Left renal pelvis (tissue), 4 donors: ENCODE data around the gene SEMA4A. TPM values are rescaled to one million over a fixed set of nuclear protein-coding genes. Genes with fewer than 3 reads are reported as not detected.
"Not testable (repeated sequence)": the region's sequence is repeated elsewhere in the genome, so short reads cannot be mapped to it uniquely, and the experiment has no call there.

Experiments
- DNase-seq, 4 donors: peaks; one replicate each; pipeline ENCODE4 v3.0.0-alpha.2; 2013; ENCODE audit warnings: low read depth in 4 of 4, low spot score in 3 of 4
- polyA plus RNA-seq, 4 donors: library from polyadenylated mRNA; unstranded; fragments of 120-200 nt; gene quantifications; one replicate each; pipeline ENCODE4 v1.2.1, GENCODE V29; 2013; ENCODE audit not compliant: insufficient read length in 4 of 4

The SEMA4A gene
- polyA plus RNA-seq, 4 donors: 2.5 to 26.8 (median 22.4) TPM

GRCh38 chr1:156118177-156118868 is 35.1 kb upstream of the SEMA4A start:
- no peak for DNase-seq

- DNase-seq: no peak
Measured at GRCh38 chr1:156119503-156120209, 33.7 kb upstream of the SEMA4A start.

GRCh38 chr1:156120318-156120717 is 33.1 kb upstream of the SEMA4A start:
- no peak for DNase-seq

- DNase-seq: not testable (repeated sequence)
Measured at GRCh38 chr1:156121005-156121404, 32.4 kb upstream of the SEMA4A start.

- no peak for DNase-seq
Measured at GRCh38 chr1:156121457-156121856, 31.9 kb upstream of the SEMA4A start.

GRCh38 chr1:156122086-156122485 is 31.3 kb upstream of the SEMA4A start:
- DNase-seq: no peak

GRCh38 chr1:156122519-156123355 is 30.6 kb upstream of the SEMA4A start:
- no peak for DNase-seq

- DNase-seq: no peak
Measured at GRCh38 chr1:156123356-156124196, 29.8 kb upstream of the SEMA4A start.

GRCh38 chr1:156124557-156125483 is 28.6 kb upstream of the SEMA4A start:
- no peak for DNase-seq

GRCh38 chr1:156125544-156125943 is 27.8 kb upstream of the SEMA4A start:
- not testable (repeated sequence) for DNase-seq

GRCh38 chr1:156126043-156126629 is 27.2 kb upstream of the SEMA4A start:
- DNase-seq: no peak

GRCh38 chr1:156126630-156127534 is 26.5 kb upstream of the SEMA4A start:
- DNase-seq: no peak

- no peak for DNase-seq
Measured at GRCh38 chr1:156128308-156128653, 25.1 kb upstream of the SEMA4A start.

- DNase-seq: no peak
Measured at GRCh38 chr1:156128654-156129597, 24.5 kb upstream of the SEMA4A start.

GRCh38 chr1:156129687-156130577 is 23.5 kb upstream of the SEMA4A start:
- no peak for DNase-seq

GRCh38 chr1:156130578-156130942 is 22.8 kb upstream of the SEMA4A start:
- DNase-seq: no peak
